ENCODE data around the gene CNIH3.
"Not testable (repeated sequence)": the region's sequence is repeated elsewhere in the genome, so short reads cannot be mapped to it uniquely, and the experiment has no call there.

Gene CNIH3

GRCh38 chr1:224691148-224691925 lies 75.2 kb downstream of the CNIH3 start:
- no peak for DNase-seq

GRCh38 chr1:224694969-224695368 lies 78.9 kb downstream of the CNIH3 start:
- DNase-seq, result no peak

GRCh38 chr1:224696021-224696420 lies 79.9 kb downstream of the CNIH3 start:
- DNase-seq, result no peak

- DNase-seq, result no peak
Observed at GRCh38 chr1:224696891-224697765, 81.0 kb downstream of the CNIH3 start.

- no peak for DNase-seq
Observed at GRCh38 chr1:224698015-224698451, 81.9 kb downstream of the CNIH3 start.

GRCh38 chr1:224700918-224701531 lies 84.9 kb downstream of the CNIH3 start:
- DNase-seq, result no peak

GRCh38 chr1:224703702-224704101 lies 87.6 kb downstream of the CNIH3 start:
- DNase-seq, result no peak

GRCh38 chr1:224704107-224704735 lies 88.1 kb downstream of the CNIH3 start:
- peak; percentile 34 for DNase-seq

GRCh38 chr1:224705578-224705977 lies 89.5 kb downstream of the CNIH3 start:
- no peak for DNase-seq

GRCh38 chr1:224707843-224708725 lies 92.0 kb downstream of the CNIH3 start:
- DNase-seq, result no peak

- DNase-seq, result no peak
Observed at GRCh38 chr1:224710196-224710595, 94.1 kb downstream of the CNIH3 start.

- DNase-seq, result not testable (repeated sequence)
Observed at GRCh38 chr1:224711231-224711756, 95.2 kb downstream of the CNIH3 start.

GRCh38 chr1:224711876-224712275 lies 95.8 kb downstream of the CNIH3 start:
- DNase-seq, result no peak

- DNase-seq, result no peak
Observed at GRCh38 chr1:224713228-224713627, 97.1 kb downstream of the CNIH3 start.

- no peak for DNase-seq
Observed at GRCh38 chr1:224714553-224714952, 98.4 kb downstream of the CNIH3 start.

- no peak for DNase-seq
Observed at GRCh38 chr1:224718470-224719053, 102.4 kb downstream of the CNIH3 start.

GRCh38 chr1:224719716-224720115 lies 103.6 kb downstream of the CNIH3 start:
- DNase-seq, result no peak

GRCh38 chr1:224720216-224720615 lies 104.1 kb downstream of the CNIH3 start:
- no peak for DNase-seq

- no peak for DNase-seq
Observed at GRCh38 chr1:224721000-224721399, 104.9 kb downstream of the CNIH3 start.

GRCh38 chr1:224722838-224723237 lies 106.7 kb downstream of the CNIH3 start:
- DNase-seq, result no peak

GRCh38 chr1:224724566-224724965 lies 108.4 kb downstream of the CNIH3 start:
- no peak for DNase-seq
